HCT116 (cell line): ENCODE results near the gene ARRDC3. TPM values are rescaled to one million over a fixed set of nuclear protein-coding genes. Genes with fewer than 3 reads are reported as not detected.
A peak's percentile ranks its signal among the peaks of the same experiment; 100 is the strongest.

Source experiments
- ATAC-seq: fragments of 200-7000 bp; cut with Tn5 transposase; 2 replicates; pipeline ENCODE4 v1.9.1; 2020; ENCODE audit warnings: mild to moderate bottlenecking, moderate library complexity
- BruUV-seq: library from RNA; stranded (reverse); fragments of 400-500 nt; replicated peaks from 2 replicates; lab custom pipeline; 2021; lab: Mats Ljungman, UMichigan
- CTCF ChIA-PET: fragments of 300-600 bp; sonication (Branson Sonifier 250); formaldehyde crosslinking; loops from one replicate; lab custom pipeline; 2021; ENCODE audit warnings: antibody characterized with exemption; lab: Charles Lee
- POLR2A ChIA-PET: fragments of 300-600, 350-600 bp; sonication (Branson Sonifier 250); formaldehyde crosslinking; loops from one replicate; lab custom pipeline; 2021; ENCODE audit warnings: antibody characterized with exemption; lab: Charles Lee
- RAD21 ChIA-PET, 2 experiments: fragments of 300-600 bp; sonication (Branson Sonifier 250); formaldehyde crosslinking; loops; one replicate each; lab custom pipeline; 2023; ENCODE audit warnings: low total read pairs in 2 of 2; ENCODE audit not compliant: uncharacterized antibody in 2 of 2, unreplicated experiment in 2 of 2, low non-redundant PET in 1 of 2; lab: Charles Lee
- DNase-seq: peaks from one replicate; pipeline ENCODE4 v3.0.0-alpha.2; 2010; ENCODE audit warnings: low read depth, low spot score
- H2AFZ ChIP-seq: fragments of 200-600 bp; shearing (Covaris generic), sonication (generic); 2 replicates; pipeline ENCODE4 v1.6.1; 2017; ENCODE audit warnings: low read depth, mixed run types, mixed read lengths, antibody characterized with exemption, low read length; ENCODE audit not compliant: poor library complexity, severe bottlenecking
- H3K27ac ChIP-seq: 2 replicates; pipeline ENCODE4 v1.5.1; 2012; ENCODE audit warnings: low read depth, low read length
- H3K27me3 ChIP-seq: fragments of 200-600 bp; sonication (generic); 2 replicates; pipeline ENCODE4 v1.6.1; 2016; ENCODE audit warnings: mixed run types, low read length, mixed read lengths; ENCODE audit not compliant: insufficient read depth
- H3K36me3 ChIP-seq, 2 experiments: fragments of 200-500 bp in 1 of 2; fragments of 200-600 bp in 1 of 2; sonication (Bioruptor generic) in 1 of 2; sonication (generic) in 1 of 2; 2 replicates each; pipeline versions ENCODE4 v1.5.1 to v1.6.1; 2014 to 2016; ENCODE audit warnings: low read length in 2 of 2, inconsistent platforms in 1 of 2, mixed read lengths in 1 of 2, mixed run types in 1 of 2; ENCODE audit not compliant: insufficient read depth in 2 of 2, control insufficient read depth in 1 of 2
- H3K4me1 ChIP-seq, 2 experiments: fragments of 200-600 bp in 1 of 2; sonication (generic) in 1 of 2; 2 replicates each; pipeline versions ENCODE4 v1.5.1 to v1.6.1; 2012 to 2017; ENCODE audit warnings: low read length in 2 of 2, inconsistent platforms in 1 of 2, mild to moderate bottlenecking in 1 of 2, mixed read lengths in 1 of 2, mixed run types in 1 of 2, moderate library complexity in 1 of 2; ENCODE audit not compliant: insufficient read depth in 2 of 2, control insufficient read depth in 1 of 2
- H3K4me2 ChIP-seq: fragments of 200-600 bp; sonication (generic); 2 replicates; pipeline ENCODE4 v1.6.1; 2017; ENCODE audit warnings: mixed run types, low read length, mixed read lengths
- H3K4me3 ChIP-seq, 2 experiments: fragments of 200-600 bp in 1 of 2; sonication (generic) in 1 of 2; replicated peaks in 1 of 2; 2 replicates each; pipeline ENCODE4 v1.5.1; 2011 to 2016; ENCODE audit warnings: low read length in 2 of 2, control low read depth in 1 of 2, low read depth in 1 of 2, mild to moderate bottlenecking in 1 of 2, mixed read lengths in 1 of 2, mixed run types in 1 of 2
- H3K79me2 ChIP-seq: fragments of 200-600 bp; sonication (generic); 2 replicates; pipeline ENCODE4 v1.6.1; 2017; ENCODE audit warnings: mild to moderate bottlenecking, mixed run types, low read length, moderate library complexity, mixed read lengths; ENCODE audit not compliant: insufficient read depth
- H3K9ac ChIP-seq: fragments of 200-600 bp; sonication (generic); 2 replicates; pipeline ENCODE4 v1.6.1; 2016; ENCODE audit warnings: low read length, mixed read lengths
- H3K9me2 ChIP-seq: fragments of 200-600 bp; sonication (generic), shearing (Covaris generic); 2 replicates; pipeline ENCODE4 v1.6.1; 2017; ENCODE audit warnings: mixed run types, mild to moderate bottlenecking, moderate library complexity; ENCODE audit not compliant: insufficient read depth
- H3K9me3 ChIP-seq, 2 experiments: fragments of 200-500 bp in 1 of 2; fragments of 200-600 bp in 1 of 2; sonication (Bioruptor generic) in 1 of 2; sonication (generic) in 1 of 2; 2 replicates each; pipeline ENCODE4 v1.6.1; 2014 to 2017; ENCODE audit warnings: low read length in 2 of 2, mixed read lengths in 2 of 2, inconsistent platforms in 1 of 2, low read depth in 1 of 2, mild to moderate bottlenecking in 1 of 2, mixed run types in 1 of 2, moderate library complexity in 1 of 2; ENCODE audit not compliant: control insufficient read depth in 1 of 2, insufficient read depth in 1 of 2
- H4K20me1 ChIP-seq: fragments of 200-600 bp; sonication (generic), shearing (Covaris generic); 2 replicates; pipeline ENCODE4 v1.6.1; 2017; ENCODE audit warnings: mixed run types, mild to moderate bottlenecking, moderate library complexity; ENCODE audit not compliant: insufficient read depth
- CBX3 ChIP-seq: IDR thresholded peaks from 2 replicates; pipeline ENCODE4 v1.6.1; 2012; ENCODE audit warnings: low read depth
- EGR1 ChIP-seq: IDR thresholded peaks from 2 replicates; pipeline ENCODE4 v1.6.1; 2012; ENCODE audit warnings: low read depth
- EZH2 ChIP-seq: fragments of 200-600 bp; sonication (generic); IDR thresholded peaks from 2 replicates; pipeline ENCODE4 v1.6.1; 2017; ENCODE audit warnings: antibody characterized with exemption, mixed run types
- EZH2phosphoT487 ChIP-seq: fragments of 200-600 bp; IDR thresholded peaks from 2 replicates; pipeline ENCODE4 v1.6.1; 2018; ENCODE audit warnings: antibody characterized with exemption, borderline replicate concordance
- JUND ChIP-seq: IDR thresholded peaks from 2 replicates; pipeline ENCODE4 v1.6.1; 2012
- POLR2A ChIP-seq: IDR thresholded peaks from 2 replicates; pipeline ENCODE4 v1.7.0; 2011; ENCODE audit warnings: borderline replicate concordance; ENCODE audit not compliant: insufficient read depth, insufficient read length; ENCODE audit errors: extremely low read depth
- RAD21 ChIP-seq: IDR thresholded peaks from 2 replicates; pipeline ENCODE4 v1.6.1; 2012; ENCODE audit warnings: low read depth, mild to moderate bottlenecking
- SIN3A ChIP-seq: IDR thresholded peaks from 2 replicates; pipeline ENCODE4 v1.6.1; 2012; ENCODE audit warnings: low read depth
- SP1 ChIP-seq: IDR thresholded peaks from 2 replicates; pipeline ENCODE4 v1.6.1; 2012; ENCODE audit warnings: low read depth
- TCF7L2 ChIP-seq: IDR thresholded peaks from 2 replicates; pipeline ENCODE4 v1.7.0; 2011; ENCODE audit warnings: borderline replicate concordance, inconsistent platforms; ENCODE audit not compliant: insufficient read depth, insufficient read length; ENCODE audit errors: extremely low read depth
- YY1 ChIP-seq: IDR thresholded peaks from 2 replicates; pipeline ENCODE4 v1.6.1; 2011; ENCODE audit warnings: low read length, low read depth, moderate library complexity, mild to moderate bottlenecking; ENCODE audit not compliant: insufficient replicate concordance; ENCODE audit errors: extremely low read depth
- ZNF274 ChIP-seq: fragments of 200-500 bp; sonication (Bioruptor generic); IDR thresholded peaks from 2 replicates; pipeline ENCODE4 v1.6.1; 2014; ENCODE audit warnings: mild to moderate bottlenecking, low read depth, low read length, inconsistent platforms
- intact Hi-C: fragments of 100-400 bp; cut with micrococcal nuclease; formaldehyde crosslinking; loops from 2 replicates; pipeline ENCODE4 v1.10.0; 2022
- total RNA-seq: library from RNA; stranded (reverse); gene quantifications from one replicate; pipeline ENCODE4 v1.2.1, GENCODE V29; 2021; ENCODE audit not compliant: unreplicated experiment
- TF ChIP-seq, protein P1 (sequence below): IDR thresholded peaks from 2 replicates; pipeline ENCODE4 v1.6.1; 2012
- TF ChIP-seq, protein P2 (sequence below), 3 experiments: fragments of 200-600 bp in 1 of 3; sonication (generic) in 1 of 3; IDR thresholded peaks in 2 of 3; conservative IDR thresholded peaks in 1 of 3; 2 replicates each; pipeline ENCODE4 v1.5.1; 2012 to 2017; ENCODE audit warnings: low read depth in 2 of 3, low read length in 2 of 3, antibody characterized with exemption in 1 of 3, borderline replicate concordance in 1 of 3, control low read depth in 1 of 3, mild to moderate bottlenecking in 1 of 3, mixed read lengths in 1 of 3, mixed run types in 1 of 3, moderate library complexity in 1 of 3; ENCODE audit not compliant: insufficient read depth in 1 of 3
- TF ChIP-seq, protein P3 (sequence below): IDR thresholded peaks from 2 replicates; pipeline ENCODE4 v1.6.1; 2011; ENCODE audit warnings: mild to moderate bottlenecking, low read length, moderate library complexity; ENCODE audit not compliant: insufficient replicate concordance; ENCODE audit errors: extremely low read depth
- TF ChIP-seq, protein P4 (sequence below): IDR thresholded peaks from 2 replicates; pipeline ENCODE4 v1.6.1; 2012

Gene ARRDC3
- total RNA-seq, 1 experiment from 2014 or later, result 41.5 TPM

DNA sequence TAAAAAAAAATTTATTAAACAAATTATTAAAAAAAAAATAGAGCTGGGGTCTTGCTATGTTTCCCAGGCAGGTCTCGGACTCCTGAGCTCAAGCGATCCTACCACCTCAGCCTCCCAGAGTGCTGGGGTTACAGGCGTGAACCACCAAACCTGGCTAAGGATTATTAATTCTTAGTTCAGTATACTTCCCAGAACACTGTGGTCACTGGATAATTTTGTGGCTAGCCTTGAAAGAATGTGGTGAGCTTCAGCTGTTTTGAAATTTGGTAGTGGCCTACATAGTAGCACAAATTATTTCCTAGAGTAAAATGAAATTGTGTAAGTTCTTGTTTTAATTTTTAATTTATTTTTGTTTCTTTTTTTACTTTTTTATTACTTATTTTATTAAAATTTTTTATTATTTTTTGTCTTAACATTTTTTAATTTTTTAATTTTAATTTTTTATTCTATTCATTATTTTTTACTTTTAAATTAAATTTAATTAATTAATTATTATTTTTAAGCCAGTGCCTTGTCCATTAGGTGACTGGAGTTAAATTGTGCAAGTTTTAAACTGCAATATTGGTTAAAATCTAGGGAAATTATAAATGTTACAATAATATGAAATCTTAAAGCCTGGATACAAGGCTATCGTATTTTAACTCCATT is 23.0 kb downstream of the ARRDC3 start:
- no peaks in the 10 kb centered on the region for H3K36me3 ChIP-seq
- no peaks in the 10 kb centered on the region for H3K9me3 ChIP-seq
- H3K4me3 ChIP-seq, result no peak overlapping the region
- intact Hi-C loops, result no loop called here
- H3K4me1 ChIP-seq, result peaks cover 7 to 13% of the 10 kb centered on the region in 2 experiments; a peak in 2 of 4 replicates
- TF ChIP-seq, protein P1, sequence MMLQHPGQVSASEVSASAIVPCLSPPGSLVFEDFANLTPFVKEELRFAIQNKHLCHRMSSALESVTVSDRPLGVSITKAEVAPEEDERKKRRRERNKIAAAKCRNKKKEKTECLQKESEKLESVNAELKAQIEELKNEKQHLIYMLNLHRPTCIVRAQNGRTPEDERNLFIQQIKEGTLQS, result no peak
- TF ChIP-seq JUND, result no peak
- TF ChIP-seq EZH2, result no peak
- no peak for TF ChIP-seq SIN3A
- TF ChIP-seq CBX3, result no peak
- no peak for TF ChIP-seq EGR1
- no peak for TF ChIP-seq YY1
- ATAC-seq (no peak), DNase-seq (no peak)
- no peak overlapping the region for H2AFZ ChIP-seq
- ChIA-PET POLR2A (no interaction called here), CTCF (no interaction called here), RAD21 (no interaction called here)
- no peak overlapping the region for H3K27ac ChIP-seq
- no peak overlapping the region for H3K4me2 ChIP-seq
- no TSS peak for BruUV-seq
- H3K9ac ChIP-seq, result no peak overlapping the region
- no peaks in the 10 kb centered on the region for H3K27me3 ChIP-seq
- no peaks in the 10 kb centered on the region for H3K79me2 ChIP-seq
- H4K20me1 ChIP-seq, result no peaks in the 10 kb centered on the region
- no peaks in the 10 kb centered on the region for H3K9me2 ChIP-seq

DNA sequence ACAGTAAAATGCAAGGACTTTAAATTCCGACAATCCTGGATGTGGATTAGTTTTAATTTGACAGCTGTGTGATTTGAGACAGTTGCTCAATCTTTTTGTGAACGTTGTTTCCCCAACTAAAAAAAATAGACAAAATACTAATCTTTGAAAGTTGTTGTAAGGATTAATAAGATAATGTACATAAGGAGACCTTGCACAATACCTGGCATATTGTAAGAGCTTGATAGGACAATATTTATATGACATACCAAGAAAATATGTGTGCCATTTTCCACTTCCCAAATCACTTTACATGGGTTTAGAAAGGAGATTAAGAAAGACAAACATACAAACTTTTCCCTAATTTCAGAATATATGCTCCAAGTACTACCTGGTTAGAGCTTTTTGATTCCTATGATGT is 25.3 kb downstream of the ARRDC3 start:
- Histone ChIP-seq H3K27ac (no peak overlapping the region), H3K9me2 (no peaks in the 10 kb centered on the region), H3K27me3 (no peaks in the 10 kb centered on the region), H3K4me1 (peaks cover 7 to 13% of the 10 kb centered on the region in 2 experiments; a peak in 2 of 4 replicates), H3K79me2 (no peaks in the 10 kb centered on the region), H2AFZ (peak overlapping the region; percentile 1), H3K9me3 (no peaks in the 10 kb centered on the region), H3K4me2 (no peak overlapping the region), H4K20me1 (no peaks in the 10 kb centered on the region), H3K36me3 (no peaks in the 10 kb centered on the region), H3K4me3 (no peak overlapping the region), H3K9ac (no peak overlapping the region)
- DNase-seq, result no peak
- CTCF ChIA-PET, result no interaction called here
- no TSS peak for BruUV-seq
- intact Hi-C loops, result no loop called here
- POLR2A ChIA-PET, result interaction anchor here (0.6 to 1.4 kb wide), 3 partner anchors 9 to 25 kb away, joined by 3 to 4 read pairs (median 3); partner anchors contain the start of gene ARRDC3
- no peak for ATAC-seq
- RAD21 ChIA-PET, result no interaction called here
- TF ChIP-seq, protein P2, sequence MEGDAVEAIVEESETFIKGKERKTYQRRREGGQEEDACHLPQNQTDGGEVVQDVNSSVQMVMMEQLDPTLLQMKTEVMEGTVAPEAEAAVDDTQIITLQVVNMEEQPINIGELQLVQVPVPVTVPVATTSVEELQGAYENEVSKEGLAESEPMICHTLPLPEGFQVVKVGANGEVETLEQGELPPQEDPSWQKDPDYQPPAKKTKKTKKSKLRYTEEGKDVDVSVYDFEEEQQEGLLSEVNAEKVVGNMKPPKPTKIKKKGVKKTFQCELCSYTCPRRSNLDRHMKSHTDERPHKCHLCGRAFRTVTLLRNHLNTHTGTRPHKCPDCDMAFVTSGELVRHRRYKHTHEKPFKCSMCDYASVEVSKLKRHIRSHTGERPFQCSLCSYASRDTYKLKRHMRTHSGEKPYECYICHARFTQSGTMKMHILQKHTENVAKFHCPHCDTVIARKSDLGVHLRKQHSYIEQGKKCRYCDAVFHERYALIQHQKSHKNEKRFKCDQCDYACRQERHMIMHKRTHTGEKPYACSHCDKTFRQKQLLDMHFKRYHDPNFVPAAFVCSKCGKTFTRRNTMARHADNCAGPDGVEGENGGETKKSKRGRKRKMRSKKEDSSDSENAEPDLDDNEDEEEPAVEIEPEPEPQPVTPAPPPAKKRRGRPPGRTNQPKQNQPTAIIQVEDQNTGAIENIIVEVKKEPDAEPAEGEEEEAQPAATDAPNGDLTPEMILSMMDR (IDR thresholded peaks at IDR 0.05 in 2 of 3, conservative IDR thresholded peaks at IDR 0.05 in 1 of 3; ENCODE audit: borderline replicate concordance in 1 of 3, insufficient read depth in 1 of 3, low read depth in 2 of 3, low read length in 2 of 3), result no peak
- TF ChIP-seq EGR1 (no peak), RAD21 (no peak), POLR2A (no peak), TCF7L2 (no peak), SP1 (no peak), JUND (no peak), ZNF274 (no peak), SIN3A (no peak), EZH2phosphoT487 (no peak), YY1 (no peak)
- TF ChIP-seq, protein P3, sequence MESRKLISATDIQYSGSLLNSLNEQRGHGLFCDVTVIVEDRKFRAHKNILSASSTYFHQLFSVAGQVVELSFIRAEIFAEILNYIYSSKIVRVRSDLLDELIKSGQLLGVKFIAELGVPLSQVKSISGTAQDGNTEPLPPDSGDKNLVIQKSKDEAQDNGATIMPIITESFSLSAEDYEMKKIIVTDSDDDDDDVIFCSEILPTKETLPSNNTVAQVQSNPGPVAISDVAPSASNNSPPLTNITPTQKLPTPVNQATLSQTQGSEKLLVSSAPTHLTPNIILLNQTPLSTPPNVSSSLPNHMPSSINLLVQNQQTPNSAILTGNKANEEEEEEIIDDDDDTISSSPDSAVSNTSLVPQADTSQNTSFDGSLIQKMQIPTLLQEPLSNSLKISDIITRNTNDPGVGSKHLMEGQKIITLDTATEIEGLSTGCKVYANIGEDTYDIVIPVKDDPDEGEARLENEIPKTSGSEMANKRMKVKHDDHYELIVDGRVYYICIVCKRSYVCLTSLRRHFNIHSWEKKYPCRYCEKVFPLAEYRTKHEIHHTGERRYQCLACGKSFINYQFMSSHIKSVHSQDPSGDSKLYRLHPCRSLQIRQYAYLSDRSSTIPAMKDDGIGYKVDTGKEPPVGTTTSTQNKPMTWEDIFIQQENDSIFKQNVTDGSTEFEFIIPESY, result no peak
- TF ChIP-seq, protein P4, sequence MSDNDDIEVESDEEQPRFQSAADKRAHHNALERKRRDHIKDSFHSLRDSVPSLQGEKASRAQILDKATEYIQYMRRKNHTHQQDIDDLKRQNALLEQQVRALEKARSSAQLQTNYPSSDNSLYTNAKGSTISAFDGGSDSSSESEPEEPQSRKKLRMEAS, result no peak
